Upper lobe of left lung (tissue), 6 donors: ENCODE results near the gene CDH20. TPM values are rescaled to one million over a fixed set of nuclear protein-coding genes. Genes with fewer than 3 reads are reported as not detected.

Source experiments
- ATAC-seq, 2 donors: fragments of 200-7000 bp; cut with Tn5 transposase; one replicate each; pipeline ENCODE4 v1.9.1; 2022; ENCODE audit warnings: mild to moderate bottlenecking in 2 of 2, moderate library complexity in 2 of 2; ENCODE audit not compliant: low FRiP score in 2 of 2
- DNase-seq, 2 donors: peaks; one replicate each; pipeline ENCODE4 v3.0.0-alpha.2; 2019 to 2020
- H3K27ac ChIP-seq, 4 donors: fragments of 200-600 bp; sonication (generic); one replicate each; pipeline ENCODE4 v1.5.1; 2016 to 2019
- H3K27me3 ChIP-seq, 4 donors: fragments of 200-600 bp; sonication (generic); one replicate each; pipeline ENCODE4 v1.5.1; 2017 to 2019
- H3K36me3 ChIP-seq, 4 donors: fragments of 200-600 bp; sonication (generic); one replicate each; pipeline ENCODE4 v1.5.1; 2016 to 2019
- H3K4me1 ChIP-seq, 4 donors: fragments of 200-600 bp; sonication (generic); one replicate each; pipeline ENCODE4 v1.5.1; 2018 to 2019
- H3K4me3 ChIP-seq, 4 donors: fragments of 200-600 bp; sonication (generic); one replicate each; pipeline ENCODE4 v1.5.1; 2017 to 2019; ENCODE audit warnings: mild to moderate bottlenecking in 2 of 4, moderate library complexity in 1 of 4
- H3K9me3 ChIP-seq, 4 donors: fragments of 200-600 bp; sonication (generic); one replicate each; pipeline ENCODE4 v1.5.1; 2018 to 2019
- EP300 ChIP-seq, 4 donors: sonication (generic); formaldehyde crosslinking; IDR thresholded peaks; one replicate each; pipeline ENCODE4 v1.5.1; 2017; ENCODE audit warnings: antibody characterized with exemption in 4 of 4, control low read depth in 2 of 4
- POLR2A ChIP-seq, 4 donors: fragments of 450-650 bp; IDR thresholded peaks; one replicate each; pipeline ENCODE4 v1.5.1; 2016 to 2017; ENCODE audit warnings: antibody characterized with exemption in 4 of 4, mild to moderate bottlenecking in 2 of 4
- POLR2AphosphoS5 ChIP-seq, 2 donors: sonication (generic); formaldehyde crosslinking; IDR thresholded peaks; one replicate each; pipeline ENCODE4 v1.5.1; 2017; ENCODE audit warnings: antibody characterized with exemption in 2 of 2
- WGBS, 2 donors: methylation state at CpG; one replicate each; pipeline ENCODE4 v1.1.5; 2017 to 2018; 5-methylcytosine and 5-hydroxymethylcytosine counted together
- total RNA-seq, 6 donors: library from RNA; depleted of rRNA in 4 of 6; stranded (reverse); fragments of >200 nt in 4 of 6; gene quantifications; one replicate each; pipeline versions ENCODE4 v1.1.0 to v1.2.1, GENCODE V29; 2016 to 2021
- TF ChIP-seq, protein P1 (sequence below), 6 experiments: fragments of 450-650 bp in 4 of 6; fragments of 200-600 bp in 2 of 6; sonication (generic) in 2 of 6; IDR thresholded peaks; one replicate each; pipeline ENCODE4 v1.5.1; 2016 to 2019; ENCODE audit warnings: antibody characterized with exemption in 6 of 6
- donor health status: DM: no; HTN: no; CAD: no; lungs with moderate emphysema.
- donor health status: DM: no; HTN: yes; CAD: no; lungs with severe emphysema.

The CDH20 gene
- total RNA-seq, 6 donors from 2014 or later = 0.06 to 0.07 TPM; not detected in 4

DNA sequence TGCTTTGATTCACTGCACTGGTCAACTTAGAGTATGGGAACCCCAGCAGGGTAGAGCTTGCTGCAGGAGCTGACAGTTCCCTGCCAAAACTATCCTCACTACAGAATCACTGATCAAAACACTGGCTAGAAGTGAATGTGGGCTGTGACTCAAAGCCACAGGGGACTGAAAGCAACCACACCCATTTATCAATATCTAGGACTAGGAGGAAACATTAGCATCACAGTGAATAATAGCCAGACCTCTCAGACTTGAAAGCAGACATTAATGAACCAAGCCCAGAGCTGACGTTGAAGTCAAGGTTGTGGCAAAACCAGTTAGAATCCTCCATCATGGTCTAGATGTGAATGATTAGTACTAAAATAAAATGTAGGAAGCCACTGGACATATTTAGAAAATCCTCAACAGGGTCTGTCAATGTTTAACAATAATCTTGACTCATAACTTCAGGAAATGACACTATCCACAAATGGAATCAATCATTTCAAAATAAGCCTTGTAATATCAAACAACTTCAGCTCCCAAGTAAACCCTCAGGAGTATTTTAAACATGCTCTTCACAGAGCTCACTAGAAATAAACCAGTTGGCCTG is 131.4 kb downstream of the CDH20 start:
- no peak overlapping the region for H3K27ac ChIP-seq
- TF ChIP-seq POLR2AphosphoS5 (IDR thresholded peaks at IDR 0.05) = no peak
- TF ChIP-seq, protein P1, sequence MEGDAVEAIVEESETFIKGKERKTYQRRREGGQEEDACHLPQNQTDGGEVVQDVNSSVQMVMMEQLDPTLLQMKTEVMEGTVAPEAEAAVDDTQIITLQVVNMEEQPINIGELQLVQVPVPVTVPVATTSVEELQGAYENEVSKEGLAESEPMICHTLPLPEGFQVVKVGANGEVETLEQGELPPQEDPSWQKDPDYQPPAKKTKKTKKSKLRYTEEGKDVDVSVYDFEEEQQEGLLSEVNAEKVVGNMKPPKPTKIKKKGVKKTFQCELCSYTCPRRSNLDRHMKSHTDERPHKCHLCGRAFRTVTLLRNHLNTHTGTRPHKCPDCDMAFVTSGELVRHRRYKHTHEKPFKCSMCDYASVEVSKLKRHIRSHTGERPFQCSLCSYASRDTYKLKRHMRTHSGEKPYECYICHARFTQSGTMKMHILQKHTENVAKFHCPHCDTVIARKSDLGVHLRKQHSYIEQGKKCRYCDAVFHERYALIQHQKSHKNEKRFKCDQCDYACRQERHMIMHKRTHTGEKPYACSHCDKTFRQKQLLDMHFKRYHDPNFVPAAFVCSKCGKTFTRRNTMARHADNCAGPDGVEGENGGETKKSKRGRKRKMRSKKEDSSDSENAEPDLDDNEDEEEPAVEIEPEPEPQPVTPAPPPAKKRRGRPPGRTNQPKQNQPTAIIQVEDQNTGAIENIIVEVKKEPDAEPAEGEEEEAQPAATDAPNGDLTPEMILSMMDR (IDR thresholded peaks at IDR 0.05) = no peak
- no peak for TF ChIP-seq EP300 (IDR thresholded peaks at IDR 0.05)
- TF ChIP-seq POLR2A (IDR thresholded peaks at IDR 0.05) = no peak
- no peaks in the 10 kb centered on the region for H3K4me1 ChIP-seq
- H3K4me3 ChIP-seq = no peak overlapping the region
- H3K36me3 ChIP-seq = no peaks in the 10 kb centered on the region
- WGBS, 2 donors = 38 to 60% methylated on average over 1 of the region's 1 CpG
- no peaks in the 10 kb centered on the region for H3K27me3 ChIP-seq
- no peaks in the 10 kb centered on the region for H3K9me3 ChIP-seq
- DNase-seq = no peak
- ATAC-seq = no peak

DNA sequence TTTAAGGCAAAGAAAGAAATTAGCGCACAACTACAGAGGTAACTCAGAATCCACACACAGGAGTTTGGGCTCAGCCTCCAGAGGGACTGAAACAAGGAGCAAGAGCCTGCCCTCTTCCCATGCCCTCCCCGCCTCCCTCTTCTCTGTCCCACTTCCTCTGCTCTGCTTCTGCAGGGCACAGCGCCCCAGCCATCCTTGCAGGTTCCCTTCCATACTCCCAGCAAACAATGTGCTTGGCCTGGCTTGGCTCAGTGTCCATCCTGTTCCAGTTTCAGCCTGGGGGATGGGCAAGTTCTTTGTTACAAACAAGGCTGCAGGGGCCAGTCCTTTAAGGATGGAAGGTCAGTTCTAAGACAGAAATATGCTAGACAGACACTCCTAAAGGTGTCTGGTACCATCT is 133.5 kb downstream of the CDH20 start:
- ATAC-seq (no peak), DNase-seq (no peak)
- WGBS, 2 donors = 85 to 88% methylated on average over 3 of the region's 3 CpGs
- H3K4me3 ChIP-seq = no peak overlapping the region
- no peaks in the 10 kb centered on the region for H3K4me1 ChIP-seq
- no peaks in the 10 kb centered on the region for H3K9me3 ChIP-seq
- TF ChIP-seq POLR2AphosphoS5 (IDR thresholded peaks at IDR 0.05) (no peak), EP300 (IDR thresholded peaks at IDR 0.05) (no peak), POLR2A (IDR thresholded peaks at IDR 0.05) (no peak)
- TF ChIP-seq, protein P1 (IDR thresholded peaks at IDR 0.05) = no peak
- no peaks in the 10 kb centered on the region for H3K36me3 ChIP-seq
- H3K27me3 ChIP-seq = no peaks in the 10 kb centered on the region
- no peak overlapping the region for H3K27ac ChIP-seq

DNA sequence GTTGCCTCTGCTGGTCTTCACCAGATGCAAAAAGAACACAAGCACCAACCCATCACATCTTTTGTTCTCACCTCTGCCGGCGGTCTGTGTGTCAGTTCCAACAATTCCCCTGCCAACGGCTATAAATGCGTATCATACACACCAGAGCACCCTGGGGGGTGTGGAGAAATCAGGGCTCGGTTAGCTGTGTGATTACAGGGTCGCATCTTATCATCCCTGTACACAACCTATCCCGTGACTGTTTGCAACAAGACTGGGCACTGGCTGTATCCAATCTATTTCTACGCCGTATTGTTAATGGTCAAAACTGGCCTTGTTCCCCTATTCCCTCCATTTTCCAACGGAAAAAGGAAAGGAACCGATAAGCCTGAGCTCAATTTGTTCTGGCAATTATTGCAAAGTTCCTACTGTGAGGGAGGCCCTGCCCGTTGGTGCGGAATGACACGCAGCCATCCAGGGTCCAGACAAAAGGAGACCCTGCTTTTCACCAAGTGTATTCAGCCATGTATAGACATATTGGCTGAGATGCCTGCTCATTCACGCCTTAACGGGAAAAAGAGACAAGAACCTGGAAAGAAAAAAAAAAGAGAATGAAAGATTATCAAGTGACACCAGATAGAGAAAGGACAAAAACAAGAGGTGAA is 136.9 kb downstream of the CDH20 start:
- no peak overlapping the region for H3K4me3 ChIP-seq
- DNase-seq (no peak), ATAC-seq (no peak)
- no peaks in the 10 kb centered on the region for H3K27me3 ChIP-seq
- TF ChIP-seq EP300 (IDR thresholded peaks at IDR 0.05) (no peak), POLR2A (IDR thresholded peaks at IDR 0.05) (no peak), POLR2AphosphoS5 (IDR thresholded peaks at IDR 0.05) (no peak)
- TF ChIP-seq, protein P1 (IDR thresholded peaks at IDR 0.05) = no peak
- WGBS, 2 donors = 85 to 92% methylated on average over 16 of the region's 16 CpGs
- H3K4me1 ChIP-seq = no peaks in the 10 kb centered on the region
- H3K9me3 ChIP-seq = no peaks in the 10 kb centered on the region
- no peak overlapping the region for H3K27ac ChIP-seq
- no peaks in the 10 kb centered on the region for H3K36me3 ChIP-seq

DNA sequence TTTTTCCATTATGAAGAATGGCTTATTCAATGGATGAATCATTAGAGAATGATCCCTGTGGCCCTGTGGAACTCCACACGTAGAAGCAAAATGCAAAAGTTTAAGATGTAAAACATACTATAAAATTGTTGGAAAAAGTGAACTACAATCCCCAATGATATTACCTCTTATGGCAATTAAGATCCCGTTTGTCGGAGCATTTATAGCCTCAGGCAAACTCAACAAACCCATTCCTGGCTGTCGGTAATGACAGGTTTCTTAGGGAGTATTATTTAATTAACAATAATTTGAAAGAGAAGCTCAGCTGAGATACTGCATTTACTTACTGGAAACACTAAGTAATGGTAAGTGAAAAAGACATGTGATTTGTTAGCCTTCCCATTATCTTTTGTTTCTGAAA is 138.3 kb downstream of the CDH20 start:
- Histone ChIP-seq H3K9me3 (no peaks in the 10 kb centered on the region), H3K36me3 (no peaks in the 10 kb centered on the region), H3K27ac (no peak overlapping the region), H3K4me1 (no peaks in the 10 kb centered on the region), H3K27me3 (no peaks in the 10 kb centered on the region), H3K4me3 (no peak overlapping the region)
- DNase-seq (no peak), ATAC-seq (no peak)
- TF ChIP-seq POLR2A (IDR thresholded peaks at IDR 0.05) = no peak
- no peak for TF ChIP-seq POLR2AphosphoS5 (IDR thresholded peaks at IDR 0.05)
- no peak for TF ChIP-seq EP300 (IDR thresholded peaks at IDR 0.05)
- TF ChIP-seq, protein P1 (IDR thresholded peaks at IDR 0.05) = no peak
- WGBS, 2 donors = 84 to 89% methylated on average over 4 of the region's 4 CpGs

DNA sequence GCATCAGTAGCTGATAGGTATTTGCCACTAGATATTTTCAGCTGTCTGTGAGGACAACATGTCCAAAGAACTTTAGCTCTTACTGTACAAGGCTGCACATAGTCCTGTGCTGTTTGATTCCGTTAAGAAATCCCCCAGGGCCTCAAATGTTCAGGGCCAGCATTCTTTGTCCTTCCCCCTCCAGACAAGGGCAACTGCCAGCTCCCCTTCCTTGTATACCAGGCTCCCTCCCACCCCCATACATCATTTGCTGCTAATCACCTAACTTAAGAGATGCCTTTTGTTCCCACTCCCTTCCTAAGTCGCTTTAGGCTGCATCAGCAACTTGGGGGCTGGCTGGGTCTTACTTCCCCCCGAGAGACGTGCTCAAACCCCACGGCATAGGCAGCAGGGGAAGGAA is 138.7 kb downstream of the CDH20 start:
- Histone ChIP-seq H3K4me3 (no peak overlapping the region), H3K9me3 (no peaks in the 10 kb centered on the region), H3K4me1 (no peaks in the 10 kb centered on the region), H3K27me3 (no peaks in the 10 kb centered on the region), H3K27ac (no peak overlapping the region), H3K36me3 (no peaks in the 10 kb centered on the region)
- WGBS, 2 donors = 56 to 73% methylated on average over 5 of the region's 5 CpGs
- DNase-seq = no peak
- ATAC-seq = no peak
- TF ChIP-seq EP300 (IDR thresholded peaks at IDR 0.05) = no peak
- no peak for TF ChIP-seq POLR2A (IDR thresholded peaks at IDR 0.05)
- TF ChIP-seq, protein P1 (IDR thresholded peaks at IDR 0.05) = no peak
- TF ChIP-seq POLR2AphosphoS5 (IDR thresholded peaks at IDR 0.05) = no peak
